Activated T-cell treated with anti-CD3 and anti-CD28 coated beads, Interleukin-2, amount 50 U/mL, for 48 hours (primary cell): ENCODE measurements around the gene CLIC4.
"Not testable (repeated sequence)": the region's sequence is repeated elsewhere in the genome, so short reads cannot be mapped to it uniquely, and the experiment has no call there.

Experiments used
- DNase-seq, 2 experiments: peaks; one replicate each; pipeline ENCODE4 v3.0.0-alpha.2; 2020

Gene CLIC4

GRCh38 chr1:24720152-24720551, 25.1 kb upstream of the CLIC4 start:
- no peak for DNase-seq

- DNase-seq, result no peak
Measured at GRCh38 chr1:24721533-24721932, 23.7 kb upstream of the CLIC4 start.

DNA sequence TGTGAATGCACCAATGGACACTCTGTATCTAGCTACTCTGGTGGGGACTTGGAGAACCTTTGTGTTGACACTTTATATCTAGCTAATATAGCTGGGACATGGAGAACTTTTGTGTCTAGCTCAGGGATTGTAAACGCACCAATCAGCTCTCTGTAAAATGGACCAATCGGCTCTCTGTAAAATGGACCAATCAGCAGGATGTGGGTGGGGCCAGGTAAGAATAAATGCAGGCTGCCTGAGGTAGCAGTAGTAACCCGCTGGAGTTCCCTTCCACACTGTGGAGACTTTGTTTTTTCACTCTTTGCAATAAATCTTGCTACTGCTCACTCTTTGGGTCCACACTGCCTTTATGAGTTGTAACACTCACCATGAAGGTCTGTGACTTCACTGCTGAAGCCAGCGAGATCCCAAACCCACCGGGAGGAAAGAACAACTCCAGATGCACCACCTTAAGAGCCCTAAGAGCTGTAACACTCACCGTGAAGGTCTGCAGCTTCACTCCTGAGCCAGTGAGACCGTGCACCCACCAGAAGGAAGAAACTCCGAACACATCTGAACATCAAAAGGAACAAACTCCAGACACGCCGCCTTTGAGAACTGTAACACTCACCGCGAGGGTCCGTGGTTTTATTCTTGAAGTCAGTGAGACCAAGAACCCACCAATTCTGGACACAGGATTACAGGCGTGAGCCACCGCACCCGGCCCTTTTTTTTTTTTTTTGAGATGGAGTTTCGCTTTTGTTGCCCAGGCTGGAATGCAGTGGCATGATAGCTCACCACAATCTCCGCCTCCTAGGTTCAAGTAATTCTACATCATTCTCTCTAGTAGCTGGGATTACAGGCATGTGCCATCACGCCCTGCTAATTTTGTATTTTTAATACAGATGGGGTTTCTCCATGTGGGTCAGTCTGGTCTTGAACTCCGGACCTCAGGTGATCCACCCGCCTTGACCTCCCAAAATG, 22.9 kb upstream of the CLIC4 start:
- DNase-seq, result not testable (repeated sequence)

GRCh38 chr1:24724345-24725208, 20.7 kb upstream of the CLIC4 start:
- DNase-seq, result no peak

DNA sequence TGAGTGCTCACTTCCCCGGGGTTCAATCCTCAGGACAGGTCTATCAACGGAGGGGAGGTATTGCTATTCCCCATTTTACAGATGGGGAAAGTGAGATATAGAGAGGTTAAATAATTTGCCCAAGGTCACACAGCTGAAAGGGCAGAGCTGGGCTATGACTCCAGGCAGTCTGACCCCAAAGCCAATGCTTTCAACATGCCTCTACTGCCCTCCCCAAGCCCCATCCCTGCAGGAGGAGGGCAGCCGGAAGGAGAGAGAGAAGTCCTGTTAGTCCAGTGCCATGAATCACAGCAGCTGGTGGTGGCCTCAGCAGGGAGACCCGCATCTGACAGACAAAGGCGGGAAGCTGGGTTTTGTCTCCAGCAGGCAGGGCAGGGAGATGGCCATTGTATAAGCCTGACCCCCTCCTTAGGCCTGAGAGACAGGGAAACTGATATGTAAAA, 20.0 kb upstream of the CLIC4 start:
- no peak for DNase-seq

DNA sequence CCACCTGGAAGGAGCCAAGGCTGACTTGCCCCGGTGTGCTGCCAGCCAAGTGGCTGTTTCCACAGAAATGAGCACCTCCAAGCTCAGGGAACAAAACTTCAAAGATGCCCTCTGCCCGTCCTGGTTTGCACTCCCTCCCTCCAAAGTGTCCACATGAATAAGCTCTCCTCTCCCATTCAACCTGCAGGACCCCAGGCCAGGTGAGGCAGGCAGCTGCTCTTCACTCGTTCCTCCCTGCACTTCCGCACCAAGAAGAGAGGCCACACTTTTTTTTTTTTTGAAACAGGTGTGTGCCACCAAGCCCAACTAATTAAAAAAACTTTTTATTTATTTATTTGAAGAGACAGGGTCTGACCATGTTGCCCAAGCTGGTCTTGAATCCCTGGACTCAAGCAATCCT, 18.5 kb upstream of the CLIC4 start:
- no peak for DNase-seq

DNA sequence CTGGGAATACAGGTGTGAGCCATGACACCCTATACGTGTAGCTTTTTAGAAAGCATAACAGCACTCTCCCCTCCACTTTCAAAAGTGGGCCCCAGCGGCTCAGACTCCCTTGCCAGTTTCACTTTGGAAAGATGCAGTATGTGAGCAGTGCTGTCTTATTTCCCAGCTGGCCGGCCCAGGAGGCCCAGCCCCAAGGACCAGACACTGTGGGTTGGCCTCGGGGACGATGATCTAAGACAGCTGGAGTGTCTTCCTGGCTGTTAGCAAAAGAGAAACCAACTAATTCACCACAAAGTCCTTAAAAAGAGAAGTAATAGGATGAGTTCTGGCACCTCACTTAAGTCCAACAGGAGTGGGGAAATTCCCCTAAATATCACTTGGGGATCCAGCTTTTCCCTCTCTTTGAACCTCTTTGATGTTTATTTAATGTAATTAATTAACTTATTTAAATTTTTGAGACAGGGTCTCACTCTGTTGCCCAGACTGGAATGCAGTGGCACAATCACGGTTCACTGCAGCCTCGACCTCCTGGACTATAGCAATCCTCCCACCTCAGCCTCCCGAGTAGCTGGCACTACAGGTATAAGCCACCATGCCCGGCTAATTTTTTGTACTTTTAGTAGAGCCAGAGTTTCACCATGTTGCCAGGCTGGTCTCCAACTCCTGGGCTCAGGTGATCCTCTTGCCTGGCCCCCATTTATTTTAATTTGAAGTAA, 17.6 kb upstream of the CLIC4 start:
- no peak for DNase-seq

DNA sequence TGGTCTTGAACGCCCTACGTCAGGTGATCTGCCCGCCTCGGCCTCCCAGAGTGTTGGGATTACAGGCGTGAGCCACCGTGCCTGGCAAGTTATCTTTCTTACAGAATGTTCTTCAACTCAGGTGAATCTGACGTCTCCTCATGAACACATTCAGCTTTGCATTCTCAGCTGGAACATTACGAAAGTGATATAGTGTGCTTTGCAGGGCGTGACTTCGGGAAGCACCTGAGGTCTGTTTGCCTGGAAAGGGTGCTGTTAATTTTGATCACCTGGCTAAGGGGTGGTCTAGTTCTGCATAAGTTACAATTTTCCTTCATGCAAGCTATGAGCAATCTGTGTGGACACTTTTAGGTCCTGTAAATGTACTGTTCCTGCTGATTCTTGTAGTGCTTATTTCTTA, 16.3 kb upstream of the CLIC4 start:
- DNase-seq, result no peak

- DNase-seq, result no peak
Measured at GRCh38 chr1:24732186-24732885, 12.9 kb upstream of the CLIC4 start.

DNA sequence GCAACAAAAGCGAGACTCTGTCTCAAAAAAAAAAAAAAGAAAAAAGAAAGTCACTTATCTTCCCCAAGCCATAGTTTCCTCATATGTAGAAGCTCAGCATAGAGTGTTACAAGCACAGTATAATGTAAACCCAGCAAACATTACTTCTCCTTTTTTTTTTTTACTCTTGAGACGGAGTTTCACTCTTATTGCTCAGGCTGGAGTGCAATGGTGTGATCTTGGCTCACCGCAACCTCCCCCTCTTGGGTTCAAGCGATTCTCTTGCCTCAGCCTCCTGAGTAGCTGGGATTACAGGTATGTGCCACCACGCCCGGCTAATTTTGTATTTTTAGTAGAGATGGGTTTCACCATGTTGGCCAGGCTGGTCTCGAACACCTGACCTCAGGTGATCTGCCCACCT, 11.9 kb upstream of the CLIC4 start:
- DNase-seq, result not testable (repeated sequence)

DNA sequence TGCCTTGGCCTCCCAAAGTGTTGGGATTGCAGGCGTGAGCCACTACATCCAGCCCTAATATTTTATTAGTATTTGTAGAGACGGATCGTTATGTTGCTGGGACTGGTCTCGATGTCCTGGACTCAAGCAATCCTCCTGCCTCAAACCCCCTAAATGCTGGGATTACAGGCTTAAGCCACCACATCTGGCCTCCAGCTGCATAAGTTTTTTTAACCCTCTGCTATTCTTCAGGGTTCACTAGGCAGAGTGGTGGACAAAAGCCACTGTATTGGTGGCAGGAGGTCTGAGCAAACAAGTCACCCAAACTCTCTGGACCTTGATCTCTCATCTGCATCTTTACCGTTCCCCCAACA, 10.1 kb upstream of the CLIC4 start:
- DNase-seq, result no peak

GRCh38 chr1:24735509-24736375, 9.5 kb upstream of the CLIC4 start:
- no peak for DNase-seq

- no peak for DNase-seq
Measured at GRCh38 chr1:24737368-24738117, 7.7 kb upstream of the CLIC4 start.

- no peak for DNase-seq
Measured at GRCh38 chr1:24739241-24739640, 6.0 kb upstream of the CLIC4 start.

DNA sequence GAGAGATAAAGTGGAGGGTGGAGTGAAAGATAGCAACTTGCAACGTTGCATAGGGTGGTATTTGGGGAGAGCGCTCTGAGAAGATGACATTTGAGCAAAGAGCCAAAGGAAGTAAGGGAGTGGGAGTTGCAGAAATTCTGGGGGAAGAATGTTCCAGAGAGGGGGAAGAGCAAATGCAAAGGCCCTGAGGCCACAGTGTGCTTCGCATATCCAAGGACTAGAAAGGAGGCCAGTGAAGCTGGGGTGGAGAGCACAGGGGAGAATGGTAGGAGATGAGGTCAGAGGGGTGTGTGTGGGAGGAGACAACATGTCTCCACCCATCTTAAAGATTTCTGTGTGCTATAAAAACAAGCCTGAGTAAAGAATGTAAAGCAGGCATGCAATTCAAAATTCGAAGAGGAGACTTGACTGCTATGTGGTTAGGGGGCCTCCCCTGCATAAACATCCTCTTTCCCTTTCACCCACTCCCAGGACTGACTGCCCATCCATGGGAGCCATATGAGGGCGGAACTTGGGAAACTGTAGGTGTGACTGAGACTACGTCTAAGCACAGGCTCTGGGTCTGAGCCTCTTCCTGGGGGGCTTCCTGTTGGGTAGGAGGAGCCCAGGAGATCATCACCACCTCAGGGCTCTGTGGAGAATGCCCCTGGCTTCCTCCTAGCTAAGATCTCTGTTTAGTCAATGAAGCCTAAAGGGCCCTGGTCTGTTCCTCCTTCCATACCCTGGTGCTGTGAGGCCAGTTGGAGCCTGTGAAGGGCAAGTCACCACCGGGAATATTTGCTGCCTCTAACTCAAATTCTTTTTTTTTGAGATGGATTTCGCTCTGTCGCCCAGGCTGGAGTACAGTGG, 2.9 kb upstream of the CLIC4 start:
- DNase-seq, result peak in 1 of 2 experiments; percentile 27

- no peak for DNase-seq
Measured at GRCh38 chr1:24743404-24744211, 1.6 kb upstream of the CLIC4 start.

DNA sequence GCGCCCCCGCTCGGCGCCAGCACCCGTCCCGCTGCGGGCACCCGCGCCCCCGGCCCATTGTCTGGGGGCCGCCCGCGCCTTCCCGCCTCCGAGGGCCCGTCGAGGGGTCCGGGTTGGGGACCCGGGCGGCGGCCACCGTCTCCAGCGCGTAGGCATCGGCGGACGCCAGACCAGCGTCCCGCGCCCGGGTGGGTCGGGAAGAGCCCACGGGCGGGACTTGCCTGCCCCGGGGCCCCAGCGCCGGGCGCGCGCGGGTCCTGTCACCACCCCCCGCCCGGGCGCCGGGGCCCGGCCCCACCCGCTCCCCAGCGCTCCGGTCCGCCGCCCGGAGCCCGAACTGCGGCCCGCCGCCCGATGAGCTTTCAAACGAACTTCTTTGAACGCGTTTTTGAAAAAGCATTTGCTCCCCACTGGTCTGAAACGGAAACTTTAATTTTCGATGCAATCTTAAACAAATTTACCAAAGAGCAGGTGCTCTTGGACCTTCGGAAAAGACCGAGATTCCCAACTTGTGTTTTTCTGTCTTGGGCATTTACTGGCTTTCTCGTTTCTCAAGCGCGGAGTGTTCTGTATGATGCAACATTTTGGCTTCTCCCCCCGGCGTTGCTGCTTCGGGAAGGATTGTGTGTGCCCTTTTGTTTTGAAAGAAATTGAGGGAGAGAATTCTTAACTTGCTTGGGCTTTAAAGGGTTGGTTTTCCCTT, 615 bp downstream of the CLIC4 start:
- peak; percentile 29 to 50 for DNase-seq
